Measurements from ENCODE around the gene PEAK1. TPM values are rescaled to one million over a fixed set of nuclear protein-coding genes. Genes with fewer than 3 reads are reported as not detected.

PEAK1 gene
- total and polyA plus RNA-seq, 9 of the 15 experiments (the other 6 are each of a cell fraction or from before 2014, with no cell fraction given) = 0.99 to 22.4 (median 10.8) TPM

DNA sequence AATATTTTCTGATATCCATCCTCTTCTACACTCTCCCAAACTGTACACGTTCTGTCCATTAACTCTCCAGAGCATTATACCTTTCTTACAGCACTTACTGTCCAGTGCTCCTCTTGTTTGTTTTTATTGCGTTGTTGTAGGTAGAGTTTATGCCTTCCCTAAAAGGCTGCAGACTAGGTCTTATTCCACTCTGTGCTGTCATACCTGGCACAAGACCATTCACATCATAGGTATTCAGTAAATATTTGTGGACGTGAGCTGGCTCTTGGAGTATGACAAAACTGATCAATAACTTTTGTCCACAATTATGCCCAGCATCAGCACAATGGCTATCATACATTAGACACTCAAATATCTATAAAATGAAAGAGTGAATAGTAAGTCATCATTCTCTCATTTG is 5.2 kb upstream of the PEAK1 start (continued):
- TF ChIP-seq, protein P1, sequence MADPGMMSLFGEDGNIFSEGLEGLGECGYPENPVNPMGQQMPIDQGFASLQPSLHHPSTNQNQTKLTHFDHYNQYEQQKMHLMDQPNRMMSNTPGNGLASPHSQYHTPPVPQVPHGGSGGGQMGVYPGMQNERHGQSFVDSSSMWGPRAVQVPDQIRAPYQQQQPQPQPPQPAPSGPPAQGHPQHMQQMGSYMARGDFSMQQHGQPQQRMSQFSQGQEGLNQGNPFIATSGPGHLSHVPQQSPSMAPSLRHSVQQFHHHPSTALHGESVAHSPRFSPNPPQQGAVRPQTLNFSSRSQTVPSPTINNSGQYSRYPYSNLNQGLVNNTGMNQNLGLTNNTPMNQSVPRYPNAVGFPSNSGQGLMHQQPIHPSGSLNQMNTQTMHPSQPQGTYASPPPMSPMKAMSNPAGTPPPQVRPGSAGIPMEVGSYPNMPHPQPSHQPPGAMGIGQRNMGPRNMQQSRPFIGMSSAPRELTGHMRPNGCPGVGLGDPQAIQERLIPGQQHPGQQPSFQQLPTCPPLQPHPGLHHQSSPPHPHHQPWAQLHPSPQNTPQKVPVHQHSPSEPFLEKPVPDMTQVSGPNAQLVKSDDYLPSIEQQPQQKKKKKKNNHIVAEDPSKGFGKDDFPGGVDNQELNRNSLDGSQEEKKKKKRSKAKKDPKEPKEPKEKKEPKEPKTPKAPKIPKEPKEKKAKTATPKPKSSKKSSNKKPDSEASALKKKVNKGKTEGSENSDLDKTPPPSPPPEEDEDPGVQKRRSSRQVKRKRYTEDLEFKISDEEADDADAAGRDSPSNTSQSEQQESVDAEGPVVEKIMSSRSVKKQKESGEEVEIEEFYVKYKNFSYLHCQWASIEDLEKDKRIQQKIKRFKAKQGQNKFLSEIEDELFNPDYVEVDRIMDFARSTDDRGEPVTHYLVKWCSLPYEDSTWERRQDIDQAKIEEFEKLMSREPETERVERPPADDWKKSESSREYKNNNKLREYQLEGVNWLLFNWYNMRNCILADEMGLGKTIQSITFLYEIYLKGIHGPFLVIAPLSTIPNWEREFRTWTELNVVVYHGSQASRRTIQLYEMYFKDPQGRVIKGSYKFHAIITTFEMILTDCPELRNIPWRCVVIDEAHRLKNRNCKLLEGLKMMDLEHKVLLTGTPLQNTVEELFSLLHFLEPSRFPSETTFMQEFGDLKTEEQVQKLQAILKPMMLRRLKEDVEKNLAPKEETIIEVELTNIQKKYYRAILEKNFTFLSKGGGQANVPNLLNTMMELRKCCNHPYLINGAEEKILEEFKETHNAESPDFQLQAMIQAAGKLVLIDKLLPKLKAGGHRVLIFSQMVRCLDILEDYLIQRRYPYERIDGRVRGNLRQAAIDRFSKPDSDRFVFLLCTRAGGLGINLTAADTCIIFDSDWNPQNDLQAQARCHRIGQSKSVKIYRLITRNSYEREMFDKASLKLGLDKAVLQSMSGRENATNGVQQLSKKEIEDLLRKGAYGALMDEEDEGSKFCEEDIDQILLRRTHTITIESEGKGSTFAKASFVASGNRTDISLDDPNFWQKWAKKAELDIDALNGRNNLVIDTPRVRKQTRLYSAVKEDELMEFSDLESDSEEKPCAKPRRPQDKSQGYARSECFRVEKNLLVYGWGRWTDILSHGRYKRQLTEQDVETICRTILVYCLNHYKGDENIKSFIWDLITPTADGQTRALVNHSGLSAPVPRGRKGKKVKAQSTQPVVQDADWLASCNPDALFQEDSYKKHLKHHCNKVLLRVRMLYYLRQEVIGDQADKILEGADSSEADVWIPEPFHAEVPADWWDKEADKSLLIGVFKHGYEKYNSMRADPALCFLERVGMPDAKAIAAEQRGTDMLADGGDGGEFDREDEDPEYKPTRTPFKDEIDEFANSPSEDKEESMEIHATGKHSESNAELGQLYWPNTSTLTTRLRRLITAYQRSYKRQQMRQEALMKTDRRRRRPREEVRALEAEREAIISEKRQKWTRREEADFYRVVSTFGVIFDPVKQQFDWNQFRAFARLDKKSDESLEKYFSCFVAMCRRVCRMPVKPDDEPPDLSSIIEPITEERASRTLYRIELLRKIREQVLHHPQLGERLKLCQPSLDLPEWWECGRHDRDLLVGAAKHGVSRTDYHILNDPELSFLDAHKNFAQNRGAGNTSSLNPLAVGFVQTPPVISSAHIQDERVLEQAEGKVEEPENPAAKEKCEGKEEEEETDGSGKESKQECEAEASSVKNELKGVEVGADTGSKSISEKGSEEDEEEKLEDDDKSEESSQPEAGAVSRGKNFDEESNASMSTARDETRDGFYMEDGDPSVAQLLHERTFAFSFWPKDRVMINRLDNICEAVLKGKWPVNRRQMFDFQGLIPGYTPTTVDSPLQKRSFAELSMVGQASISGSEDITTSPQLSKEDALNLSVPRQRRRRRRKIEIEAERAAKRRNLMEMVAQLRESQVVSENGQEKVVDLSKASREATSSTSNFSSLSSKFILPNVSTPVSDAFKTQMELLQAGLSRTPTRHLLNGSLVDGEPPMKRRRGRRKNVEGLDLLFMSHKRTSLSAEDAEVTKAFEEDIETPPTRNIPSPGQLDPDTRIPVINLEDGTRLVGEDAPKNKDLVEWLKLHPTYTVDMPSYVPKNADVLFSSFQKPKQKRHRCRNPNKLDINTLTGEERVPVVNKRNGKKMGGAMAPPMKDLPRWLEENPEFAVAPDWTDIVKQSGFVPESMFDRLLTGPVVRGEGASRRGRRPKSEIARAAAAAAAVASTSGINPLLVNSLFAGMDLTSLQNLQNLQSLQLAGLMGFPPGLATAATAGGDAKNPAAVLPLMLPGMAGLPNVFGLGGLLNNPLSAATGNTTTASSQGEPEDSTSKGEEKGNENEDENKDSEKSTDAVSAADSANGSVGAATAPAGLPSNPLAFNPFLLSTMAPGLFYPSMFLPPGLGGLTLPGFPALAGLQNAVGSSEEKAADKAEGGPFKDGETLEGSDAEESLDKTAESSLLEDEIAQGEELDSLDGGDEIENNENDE (IDR thresholded peaks at IDR 0.05; ENCODE audit: low read depth, low read length) = no peak
- no peak for TF ChIP-seq CREBBP (IDR thresholded peaks at IDR 0.05; ENCODE audit: low read depth, low read length)
- no peak for TF ChIP-seq NR4A1 (CRISPR knock-in tag; IDR thresholded peaks at IDR 0.05)
- no peak for TF ChIP-seq NR4A1 (tag; IDR thresholded peaks at IDR 0.05)
- no peak for TF ChIP-seq ZNF23 (CRISPR knock-in tag; IDR thresholded peaks at IDR 0.05)
- TF ChIP-seq CHD4 (IDR thresholded peaks at IDR 0.05; ENCODE audit: insufficient read depth, insufficient replicate concordance, low read depth, low read length, poor library complexity, severe bottlenecking) = no peak
- no peak for TF ChIP-seq AFF1 (IDR thresholded peaks at IDR 0.05; ENCODE audit: low read depth in 1 of 2, partially characterized antibody in 2 of 2)
- TF ChIP-seq, protein P2, sequence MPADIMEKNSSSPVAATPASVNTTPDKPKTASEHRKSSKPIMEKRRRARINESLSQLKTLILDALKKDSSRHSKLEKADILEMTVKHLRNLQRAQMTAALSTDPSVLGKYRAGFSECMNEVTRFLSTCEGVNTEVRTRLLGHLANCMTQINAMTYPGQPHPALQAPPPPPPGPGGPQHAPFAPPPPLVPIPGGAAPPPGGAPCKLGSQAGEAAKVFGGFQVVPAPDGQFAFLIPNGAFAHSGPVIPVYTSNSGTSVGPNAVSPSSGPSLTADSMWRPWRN (IDR thresholded peaks at IDR 0.05; ENCODE audit: low read depth) = no peak
- no peak for TF ChIP-seq ZC3H11A (IDR thresholded peaks at IDR 0.05; ENCODE audit: low read depth, low read length)
- no peak for TF ChIP-seq C11orf30 (IDR thresholded peaks at IDR 0.05; ENCODE audit: low read depth)
- TF ChIP-seq OTX1 (CRISPR knock-in tag; IDR thresholded peaks at IDR 0.05) = no peak
- TF ChIP-seq KAT7 (CRISPR knock-in tag; IDR thresholded peaks at IDR 0.05; ENCODE audit: borderline replicate concordance) = no peak

Measured in K562 (cell line).